Hepatocyte (in vitro differentiated cells): ENCODE results near the gene FAM9B. TPM values are rescaled to one million over a fixed set of nuclear protein-coding genes. Genes with fewer than 3 reads are reported as not detected.

Experiments used
- DNase-seq: peaks from one replicate; pipeline ENCODE4 v3.0.0-alpha.2; 2016; ENCODE audit warnings: low spot score
- H2AFZ ChIP-seq: fragments of 200-600 bp; sonication (generic); 2 replicates; pipeline ENCODE4 v1.6.0; 2016; ENCODE audit warnings: antibody characterized with exemption, mild to moderate bottlenecking
- H3K27ac ChIP-seq: fragments of 200-600 bp; sonication (generic); 2 replicates; pipeline ENCODE4 v1.5.1; 2016; ENCODE audit warnings: mild to moderate bottlenecking
- H3K27me3 ChIP-seq: fragments of 200-600 bp; sonication (generic); 2 replicates; pipeline ENCODE4 v1.6.1; 2016
- H3K36me3 ChIP-seq: fragments of 200-600 bp; sonication (generic); replicated peaks from 2 replicates; pipeline ENCODE4 v1.5.1; 2016; ENCODE audit warnings: low read depth; ENCODE audit not compliant: insufficient read depth
- H3K4me1 ChIP-seq: fragments of 200-600 bp; sonication (generic); 2 replicates; pipeline ENCODE4 v1.5.1; 2016; ENCODE audit warnings: mild to moderate bottlenecking, moderate library complexity; ENCODE audit not compliant: insufficient read depth
- H3K4me2 ChIP-seq: fragments of 200-600 bp; sonication (generic); 2 replicates; pipeline ENCODE4 v1.6.0; 2016
- H3K4me3 ChIP-seq: fragments of 200-600 bp; sonication (generic); 2 replicates; pipeline ENCODE4 v1.5.1; 2016; ENCODE audit warnings: mild to moderate bottlenecking
- H3K79me2 ChIP-seq: fragments of 200-600 bp; sonication (generic); 2 replicates; pipeline ENCODE4 v1.6.0; 2017; ENCODE audit warnings: mild to moderate bottlenecking
- H3K9me2 ChIP-seq: fragments of 200-600 bp; sonication (generic); replicated peaks from 2 replicates; pipeline ENCODE4 v1.6.0; 2017; ENCODE audit warnings: mild to moderate bottlenecking; ENCODE audit not compliant: insufficient read depth
- H3K9me3 ChIP-seq: fragments of 200-600 bp; sonication (generic); 2 replicates; pipeline ENCODE4 v1.5.1; 2016; ENCODE audit warnings: low read depth, mild to moderate bottlenecking
- H4K20me1 ChIP-seq: fragments of 200-600 bp; sonication (generic); 2 replicates; pipeline ENCODE4 v1.6.0; 2016; ENCODE audit warnings: mild to moderate bottlenecking; ENCODE audit not compliant: insufficient read depth, poor library complexity, severe bottlenecking
- EZH2 ChIP-seq: fragments of 200-600 bp; sonication (generic); IDR thresholded peaks from 2 replicates; pipeline ENCODE4 v1.6.1; 2016; ENCODE audit warnings: antibody characterized with exemption, mild to moderate bottlenecking, borderline replicate concordance
- EZH2phosphoT487 ChIP-seq: fragments of 200-600 bp; sonication (generic); IDR thresholded peaks from one replicate; pipeline ENCODE4 v1.6.1; 2018; ENCODE audit warnings: antibody characterized with exemption, mild to moderate bottlenecking, low read depth, moderate library complexity; ENCODE audit not compliant: unreplicated experiment, severe bottlenecking
- WGBS: methylation state at CpG from one replicate; pipeline ENCODE4 v1.1.6; 2016; ENCODE audit warnings: low lambda C conversion rate; ENCODE audit errors: missing lambda C conversion rate; 5-methylcytosine and 5-hydroxymethylcytosine counted together
- polyA plus RNA-seq: library from polyadenylated mRNA; unstranded; fragments of >200 nt; fragmentation: Nextera tagmentation; extraction: Ambion mirVana; gene quantifications from 2 replicates; pipeline ENCODE4 v1.2.1, GENCODE V29; 2016
- total RNA-seq: library from RNA; depleted of rRNA; stranded (reverse); fragments of >200 nt; gene quantifications from 2 replicates; pipeline ENCODE4 v1.2.3, GENCODE V29; 2014
- TF ChIP-seq, protein P1 (sequence below): fragments of 200-600 bp; sonication (generic); IDR thresholded peaks from 2 replicates; pipeline ENCODE4 v1.5.1; 2016; ENCODE audit warnings: antibody characterized with exemption, mild to moderate bottlenecking; ENCODE audit not compliant: poor library complexity

Gene FAM9B
- total and polyA plus RNA-seq, 2 experiments from 2014 or later, result not detected

DNA sequence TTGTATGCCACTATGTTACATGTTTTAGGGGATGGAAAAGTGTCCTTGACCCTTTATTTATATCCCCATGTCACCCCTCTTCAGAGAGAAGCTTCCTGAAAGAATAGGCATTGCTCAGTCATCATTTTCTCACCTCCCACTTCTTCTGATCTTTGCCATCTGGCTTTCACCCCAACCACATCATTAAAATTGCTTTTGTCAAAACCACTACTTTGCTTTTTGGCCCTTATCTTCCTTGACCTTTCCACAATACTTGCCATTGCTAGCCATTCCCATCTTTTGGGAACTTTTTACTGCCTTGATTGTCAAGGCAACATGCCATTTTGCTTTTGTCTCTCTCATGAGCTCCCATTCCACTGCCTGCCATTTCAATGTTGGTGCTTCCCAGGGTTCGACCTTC lies 14.9 kb upstream of the FAM9B start:
- no peaks in the 10 kb centered on the region for H3K79me2 ChIP-seq
- no peaks in the 10 kb centered on the region for H4K20me1 ChIP-seq
- no peaks in the 10 kb centered on the region for H3K4me1 ChIP-seq
- H3K4me2 ChIP-seq, result no peak overlapping the region
- no peak overlapping the region for H3K27ac ChIP-seq
- no peaks in the 10 kb centered on the region for H3K36me3 ChIP-seq
- 61% methylated on average over 1 of the region's 1 CpG for WGBS
- H3K9me2 ChIP-seq, result no peaks in the 10 kb centered on the region
- H3K9me3 ChIP-seq, result no peaks in the 10 kb centered on the region
- TF ChIP-seq, protein P1, sequence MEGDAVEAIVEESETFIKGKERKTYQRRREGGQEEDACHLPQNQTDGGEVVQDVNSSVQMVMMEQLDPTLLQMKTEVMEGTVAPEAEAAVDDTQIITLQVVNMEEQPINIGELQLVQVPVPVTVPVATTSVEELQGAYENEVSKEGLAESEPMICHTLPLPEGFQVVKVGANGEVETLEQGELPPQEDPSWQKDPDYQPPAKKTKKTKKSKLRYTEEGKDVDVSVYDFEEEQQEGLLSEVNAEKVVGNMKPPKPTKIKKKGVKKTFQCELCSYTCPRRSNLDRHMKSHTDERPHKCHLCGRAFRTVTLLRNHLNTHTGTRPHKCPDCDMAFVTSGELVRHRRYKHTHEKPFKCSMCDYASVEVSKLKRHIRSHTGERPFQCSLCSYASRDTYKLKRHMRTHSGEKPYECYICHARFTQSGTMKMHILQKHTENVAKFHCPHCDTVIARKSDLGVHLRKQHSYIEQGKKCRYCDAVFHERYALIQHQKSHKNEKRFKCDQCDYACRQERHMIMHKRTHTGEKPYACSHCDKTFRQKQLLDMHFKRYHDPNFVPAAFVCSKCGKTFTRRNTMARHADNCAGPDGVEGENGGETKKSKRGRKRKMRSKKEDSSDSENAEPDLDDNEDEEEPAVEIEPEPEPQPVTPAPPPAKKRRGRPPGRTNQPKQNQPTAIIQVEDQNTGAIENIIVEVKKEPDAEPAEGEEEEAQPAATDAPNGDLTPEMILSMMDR, result no peak
- TF ChIP-seq EZH2, result no peak
- TF ChIP-seq EZH2phosphoT487, result no peak
- H3K27me3 ChIP-seq, result no peaks in the 10 kb centered on the region
- no peak overlapping the region for H2AFZ ChIP-seq
- DNase-seq, result no peak
- no peak overlapping the region for H3K4me3 ChIP-seq

DNA sequence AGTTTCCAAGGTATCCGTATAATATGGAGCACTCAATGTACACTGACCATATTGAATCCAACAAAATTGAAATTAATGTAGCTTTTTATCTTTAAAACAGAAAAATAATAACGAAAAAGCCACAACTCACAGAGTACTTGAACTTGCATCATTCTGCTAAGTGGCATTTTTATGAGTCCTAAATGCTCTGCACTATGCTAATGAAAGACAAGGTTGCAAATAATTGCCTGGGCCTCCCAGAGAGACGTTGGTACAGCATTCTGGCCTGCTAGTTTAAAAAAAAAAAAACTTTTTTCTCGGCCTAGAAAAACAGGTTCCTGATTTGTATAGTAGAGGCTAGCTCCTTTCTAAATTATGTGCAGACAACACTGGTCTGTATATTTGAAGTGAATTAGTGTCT lies 4.3 kb upstream of the FAM9B start:
- Histone ChIP-seq H2AFZ (no peak overlapping the region), H3K27me3 (no peaks in the 10 kb centered on the region), H3K4me2 (no peak overlapping the region), H4K20me1 (no peaks in the 10 kb centered on the region), H3K27ac (no peak overlapping the region), H3K9me3 (no peaks in the 10 kb centered on the region), H3K4me3 (no peak overlapping the region), H3K4me1 (no peaks in the 10 kb centered on the region), H3K79me2 (no peaks in the 10 kb centered on the region), H3K9me2 (no peaks in the 10 kb centered on the region), H3K36me3 (no peaks in the 10 kb centered on the region)
- WGBS, result 49% methylated on average over 4 of the region's 4 CpGs
- no peak for DNase-seq
- no peak for TF ChIP-seq EZH2phosphoT487
- TF ChIP-seq EZH2, result no peak
- TF ChIP-seq, protein P1, result no peak

DNA sequence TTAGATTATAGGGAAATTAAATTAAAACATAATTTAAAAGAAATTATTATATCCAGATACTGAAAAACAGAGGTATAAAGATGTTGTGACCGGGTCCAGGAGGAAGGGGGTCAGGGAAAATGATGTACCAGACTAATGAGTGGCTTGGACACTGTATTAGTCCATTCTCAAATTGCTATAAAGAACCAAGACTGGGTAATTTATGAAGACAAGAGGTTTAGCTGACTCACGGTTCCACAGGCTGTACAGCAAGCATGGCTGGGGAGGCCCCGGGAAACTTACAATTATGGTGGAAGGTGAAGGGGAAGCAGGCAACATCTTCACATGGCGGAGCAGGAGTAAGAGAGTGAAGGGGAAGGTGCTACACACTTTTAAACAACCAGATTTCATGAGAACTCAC lies 3.4 kb upstream of the FAM9B start:
- H3K4me1 ChIP-seq, result no peaks in the 10 kb centered on the region
- no peaks in the 10 kb centered on the region for H4K20me1 ChIP-seq
- H3K9me3 ChIP-seq, result no peaks in the 10 kb centered on the region
- H3K4me2 ChIP-seq, result no peak overlapping the region
- H3K27me3 ChIP-seq, result no peaks in the 10 kb centered on the region
- no peak overlapping the region for H2AFZ ChIP-seq
- 78% methylated on average over 4 of the region's 4 CpGs for WGBS
- no peak overlapping the region for H3K4me3 ChIP-seq
- no peaks in the 10 kb centered on the region for H3K36me3 ChIP-seq
- DNase-seq, result no peak
- no peaks in the 10 kb centered on the region for H3K79me2 ChIP-seq
- H3K27ac ChIP-seq, result no peak overlapping the region
- TF ChIP-seq EZH2 (no peak), EZH2phosphoT487 (no peak)
- TF ChIP-seq, protein P1, result no peak
- H3K9me2 ChIP-seq, result no peaks in the 10 kb centered on the region

DNA sequence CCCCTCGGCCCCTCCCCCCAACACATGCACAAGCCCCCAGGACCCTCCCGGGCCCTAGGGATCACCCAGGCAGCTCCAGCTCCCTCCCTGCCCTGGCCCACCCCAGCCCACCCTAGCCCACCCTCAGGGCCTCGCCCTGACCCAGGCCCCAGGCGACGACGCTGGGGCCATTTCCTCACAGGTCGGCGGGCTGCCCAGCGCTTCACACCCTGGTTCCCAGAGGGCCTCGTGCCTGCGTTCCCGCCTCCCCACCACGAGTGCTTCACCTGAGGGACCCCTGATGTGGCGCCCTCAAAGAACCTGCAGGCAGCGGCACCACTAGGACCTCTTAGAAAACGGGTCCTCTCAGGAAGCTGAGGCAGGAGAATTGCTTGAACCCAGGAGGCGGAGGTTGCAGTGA lies 341 bp downstream of the FAM9B start:
- H3K36me3 ChIP-seq, result no peaks in the 10 kb centered on the region
- no peak overlapping the region for H2AFZ ChIP-seq
- H3K79me2 ChIP-seq, result no peaks in the 10 kb centered on the region
- no peaks in the 10 kb centered on the region for H3K9me2 ChIP-seq
- no peak overlapping the region for H3K4me3 ChIP-seq
- H3K27me3 ChIP-seq, result no peaks in the 10 kb centered on the region
- H3K4me1 ChIP-seq, result no peaks in the 10 kb centered on the region
- H3K27ac ChIP-seq, result no peak overlapping the region
- no peak for DNase-seq
- 87% methylated on average over 10 of the region's 17 CpGs for WGBS
- H3K4me2 ChIP-seq, result no peak overlapping the region
- no peaks in the 10 kb centered on the region for H4K20me1 ChIP-seq
- no peaks in the 10 kb centered on the region for H3K9me3 ChIP-seq
- TF ChIP-seq, protein P1, result no peak
- TF ChIP-seq EZH2phosphoT487, result no peak
- no peak for TF ChIP-seq EZH2
